Activated T-cell treated with anti-CD3 and anti-CD28 coated beads for 24 hours (primary cell): ENCODE data around the gene F2RL3.

Source experiments
- DNase-seq: peaks from one replicate; pipeline ENCODE4 v3.0.0-alpha.2; 2020; ENCODE audit warnings: low read depth

Gene F2RL3

GRCh38 chr19:16888629-16889365 is at the start of gene F2RL3:
Gene F2RL3, plus strand, starts transcription at chr19:16888999. Its CDS starts 191 bp downstream, at chr19:16889190.
- DNase-seq: no peak

- no peak for DNase-seq
Measured at GRCh38 chr19:16841391-16841926, 47.3 kb upstream of the F2RL3 start.

GRCh38 chr19:16846901-16847300 is 41.9 kb upstream of the F2RL3 start:
- no peak for DNase-seq

- no peak for DNase-seq
Measured at GRCh38 chr19:16847430-16847829, 41.4 kb upstream of the F2RL3 start.

DNA sequence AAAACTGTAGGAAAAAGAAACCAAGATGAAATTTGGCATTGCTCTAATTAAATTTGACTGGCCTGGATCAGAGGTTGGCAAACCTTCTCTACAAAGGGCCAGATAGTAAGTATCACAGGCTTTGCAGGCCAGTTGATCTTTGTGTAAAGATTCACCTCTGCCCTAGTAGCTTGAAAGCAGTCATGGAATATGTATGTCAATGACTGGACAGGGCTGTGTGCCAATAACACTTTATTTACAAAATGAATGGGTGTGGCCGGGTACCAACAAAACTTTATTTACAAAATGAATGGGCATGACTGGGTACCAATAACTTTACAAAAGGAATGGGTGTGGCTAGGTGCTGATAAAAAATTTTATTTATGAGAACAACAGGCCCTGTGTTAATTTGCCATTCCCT is 39.6 kb upstream of the F2RL3 start:
- no peak for DNase-seq

DNA sequence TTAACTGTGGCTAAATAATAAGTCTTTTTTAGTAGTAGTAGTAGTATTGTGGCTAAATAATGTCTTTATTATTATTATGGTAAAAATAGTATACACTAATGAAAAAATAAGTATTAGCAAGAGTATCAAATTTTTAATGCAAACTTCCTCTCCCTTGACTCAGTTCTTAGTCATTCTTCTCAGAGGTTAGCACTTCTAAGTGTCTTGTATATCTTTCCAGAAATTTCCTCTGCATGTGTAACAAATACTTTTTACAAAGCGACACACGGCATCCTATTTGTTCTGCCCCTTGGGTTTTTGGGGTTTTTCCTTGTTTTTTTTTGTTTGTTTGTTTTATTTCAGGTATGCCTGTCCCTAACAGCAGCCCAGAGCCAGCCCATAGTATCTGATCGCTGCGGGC is 38.7 kb upstream of the F2RL3 start:
- DNase-seq: no peak

GRCh38 chr19:16851031-16851712 is 37.6 kb upstream of the F2RL3 start:
- DNase-seq: no peak

- DNase-seq: no peak
Measured at GRCh38 chr19:16853066-16853465, 35.7 kb upstream of the F2RL3 start.

DNA sequence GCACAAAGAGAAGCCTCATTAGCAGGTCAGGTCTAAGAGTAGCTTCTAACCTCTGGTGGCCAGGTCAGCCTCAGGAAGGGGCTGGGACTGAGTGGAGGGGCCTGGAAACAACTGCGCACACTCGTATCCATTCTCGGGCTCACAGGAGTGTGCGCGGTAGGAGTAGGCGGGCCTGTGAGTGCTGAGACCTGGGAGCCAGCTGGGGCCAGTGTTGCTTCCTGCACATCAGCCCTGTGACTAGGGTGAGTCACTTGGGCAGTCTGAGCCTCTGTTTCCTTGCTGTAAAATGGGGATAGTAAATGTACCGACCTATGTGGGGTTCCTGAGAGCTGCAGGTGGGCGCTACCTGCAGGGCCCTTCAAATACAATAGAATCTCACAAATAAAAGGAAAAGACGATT is 32.7 kb upstream of the F2RL3 start:
- no peak for DNase-seq

GRCh38 chr19:16859626-16860025 is 29.2 kb upstream of the F2RL3 start:
- no peak for DNase-seq

DNA sequence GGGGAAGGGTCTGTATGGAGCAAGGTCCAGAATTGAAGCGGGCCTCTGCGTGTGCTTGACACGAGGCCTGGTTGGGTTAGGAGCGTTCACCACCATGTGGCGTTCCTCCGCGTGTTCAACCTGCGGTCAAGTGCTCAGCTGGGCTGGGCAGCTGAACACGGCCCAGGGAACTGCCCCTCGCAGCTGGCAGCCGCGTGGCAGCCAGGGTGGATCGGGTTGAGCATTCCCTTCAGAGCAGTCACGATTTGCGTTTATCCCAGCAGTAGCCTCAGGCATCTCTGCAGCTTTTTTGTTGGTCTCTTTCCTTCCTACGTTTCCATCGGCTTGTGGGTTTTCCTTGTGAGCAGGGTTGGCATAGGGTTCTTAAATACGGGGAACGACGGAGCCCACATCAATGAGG is 28.7 kb upstream of the F2RL3 start:
- DNase-seq: no peak

DNA sequence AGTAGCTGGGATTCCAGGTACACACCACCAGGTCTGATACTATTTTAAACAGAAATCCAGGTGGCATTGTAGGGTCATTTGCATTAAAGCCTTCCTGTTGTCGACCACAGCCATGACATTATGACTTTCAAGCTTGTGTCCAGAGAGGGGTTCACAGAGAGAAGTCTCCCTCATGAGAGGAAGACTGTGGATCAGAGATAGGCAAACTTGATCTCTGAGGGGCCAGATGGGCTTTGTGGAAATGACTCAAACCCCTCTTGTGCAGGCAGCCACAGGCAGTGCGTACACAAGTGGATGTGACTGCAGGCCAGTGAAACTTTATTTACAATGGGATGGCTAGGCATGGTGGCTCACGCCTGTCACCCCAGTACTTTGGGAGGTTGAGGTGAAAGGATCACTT is 27.8 kb upstream of the F2RL3 start:
- no peak for DNase-seq

- no peak for DNase-seq
Measured at GRCh38 chr19:16861834-16862233, 27.0 kb upstream of the F2RL3 start.

DNA sequence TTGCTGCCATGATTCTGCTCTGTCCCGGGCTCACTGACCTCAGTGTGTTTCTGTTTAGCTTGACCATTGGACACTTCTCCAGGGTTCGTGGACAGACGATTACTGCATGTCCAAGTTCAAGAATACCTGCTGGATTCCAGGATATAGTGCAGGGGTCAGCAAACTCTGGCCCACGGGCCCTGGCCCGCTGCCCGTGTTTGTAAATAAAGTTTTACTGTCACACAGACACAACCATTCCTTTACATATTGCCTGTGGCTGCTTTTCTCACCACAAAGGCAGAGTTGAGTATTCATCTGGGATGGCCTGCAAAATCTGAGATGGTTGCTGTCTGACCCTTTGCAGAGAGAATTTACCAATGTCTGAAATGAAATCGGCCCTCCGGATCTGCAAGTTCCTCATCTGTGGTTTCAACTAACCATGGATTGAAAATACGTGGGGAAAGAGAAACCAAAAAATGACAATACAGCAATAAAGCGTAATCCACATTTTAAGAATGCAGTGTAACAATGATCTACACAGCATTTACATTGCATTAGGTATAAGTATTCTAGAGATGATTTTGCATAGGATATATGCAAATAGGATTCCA is 25.9 kb upstream of the F2RL3 start:
- no peak for DNase-seq

GRCh38 chr19:16867211-16867610 is 21.6 kb upstream of the F2RL3 start:
- DNase-seq: no peak

GRCh38 chr19:16868423-16869130 is 20.2 kb upstream of the F2RL3 start:
- no peak for DNase-seq

DNA sequence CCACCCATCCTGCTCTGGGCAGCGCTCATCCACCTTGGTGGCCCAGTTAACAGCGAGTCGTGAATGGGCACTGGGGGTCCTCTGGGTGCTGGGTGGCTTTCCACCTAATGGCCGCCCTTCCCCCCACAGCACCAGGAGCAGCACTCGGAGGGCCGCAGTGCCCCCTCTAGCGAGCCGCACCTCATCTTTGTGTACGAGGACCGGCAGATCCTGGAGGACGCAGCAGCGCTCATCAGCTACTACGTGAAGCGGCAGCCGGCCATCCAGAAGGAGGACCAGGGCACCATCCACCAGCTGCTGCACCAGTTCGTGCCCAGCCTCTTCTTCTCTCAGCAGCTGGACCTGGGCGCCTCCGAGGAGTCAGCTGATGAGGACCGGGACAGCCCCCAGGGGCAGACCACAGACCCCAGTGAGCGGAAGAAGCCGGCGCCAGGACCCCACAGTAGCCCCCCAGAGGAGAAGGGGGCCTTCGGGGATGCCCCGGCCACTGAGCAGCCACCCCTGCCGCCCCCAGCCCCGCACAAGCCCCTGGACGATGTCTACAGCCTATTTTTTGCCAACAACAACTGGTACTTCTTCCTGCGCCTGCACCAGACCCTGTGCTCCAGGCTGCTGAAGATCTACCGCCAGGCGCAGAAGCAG is 19.3 kb upstream of the F2RL3 start:
- DNase-seq: no peak

DNA sequence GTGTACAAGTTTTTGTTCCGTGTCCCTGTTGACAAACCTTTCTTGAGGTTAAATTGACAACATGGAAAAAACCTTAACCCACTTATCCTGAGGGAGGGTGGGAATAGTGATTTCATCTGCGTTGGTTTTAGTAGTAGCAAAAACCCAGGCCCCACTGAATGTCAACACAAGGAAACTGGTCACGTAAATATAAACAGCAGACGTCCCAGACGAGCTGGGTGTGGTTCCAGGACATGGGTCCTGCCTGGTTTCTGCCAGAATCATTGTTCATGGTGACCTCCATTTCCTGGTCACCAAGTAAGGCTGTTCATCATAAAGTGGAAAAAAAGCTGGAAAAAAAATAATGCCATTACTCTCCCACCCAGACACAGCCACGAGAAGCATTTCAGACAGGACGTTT is 16.9 kb upstream of the F2RL3 start:
- no peak for DNase-seq

GRCh38 chr19:16872728-16873127 is 16.1 kb upstream of the F2RL3 start:
- DNase-seq: no peak

GRCh38 chr19:16873594-16873993 is 15.2 kb upstream of the F2RL3 start:
- no peak for DNase-seq

DNA sequence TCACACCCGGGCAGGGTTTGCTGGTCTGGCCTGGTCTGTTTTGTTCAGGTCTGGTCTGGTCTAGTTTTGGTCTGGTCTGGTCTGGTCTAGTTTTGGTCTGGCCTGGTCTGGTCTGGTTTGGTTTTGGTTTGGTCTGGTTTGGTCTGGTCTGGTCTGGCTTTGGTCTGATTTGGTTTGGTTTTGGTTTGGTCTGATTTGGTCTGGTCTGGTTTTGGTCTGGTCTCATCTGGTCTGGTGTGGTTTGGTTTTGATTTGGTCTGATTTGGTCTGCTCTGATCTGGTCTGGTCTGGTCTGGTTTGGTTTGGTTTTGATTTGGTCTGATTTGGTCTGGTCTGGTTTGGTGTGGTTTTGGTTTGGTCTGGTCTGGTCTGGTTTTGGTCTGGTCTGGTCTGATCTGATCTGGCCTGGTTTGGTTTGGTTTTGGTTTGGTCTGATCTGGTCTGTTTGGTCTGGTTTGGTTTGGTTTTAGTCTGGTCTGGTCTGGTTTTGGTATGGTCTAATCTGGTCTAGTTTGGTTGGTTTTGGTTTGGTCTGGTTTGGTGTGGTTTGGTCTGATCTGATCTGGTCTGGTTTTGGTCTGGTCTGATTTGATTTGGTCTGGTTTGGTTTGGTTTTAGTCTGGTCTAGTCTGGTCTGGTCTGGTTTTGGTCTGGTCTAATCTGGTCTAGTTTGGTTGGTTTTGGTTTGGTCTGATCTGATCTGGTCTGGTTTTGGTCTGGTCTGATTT is 14.4 kb upstream of the F2RL3 start:
- no peak for DNase-seq
